Activated CD8-positive, alpha-beta memory T cell treated with anti-CD3 and anti-CD28 coated beads, Interleukin-2, amount 50 U/mL, for 4 hours (primary cell): ENCODE data around the gene C14orf119.

Experiments used
- DNase-seq: peaks from one replicate; pipeline ENCODE4 v3.0.0-alpha.2; 2020

Gene C14orf119

GRCh38 chr14:23128969-23129758 lies 33.9 kb downstream of the C14orf119 start:
- no peak for DNase-seq

DNA sequence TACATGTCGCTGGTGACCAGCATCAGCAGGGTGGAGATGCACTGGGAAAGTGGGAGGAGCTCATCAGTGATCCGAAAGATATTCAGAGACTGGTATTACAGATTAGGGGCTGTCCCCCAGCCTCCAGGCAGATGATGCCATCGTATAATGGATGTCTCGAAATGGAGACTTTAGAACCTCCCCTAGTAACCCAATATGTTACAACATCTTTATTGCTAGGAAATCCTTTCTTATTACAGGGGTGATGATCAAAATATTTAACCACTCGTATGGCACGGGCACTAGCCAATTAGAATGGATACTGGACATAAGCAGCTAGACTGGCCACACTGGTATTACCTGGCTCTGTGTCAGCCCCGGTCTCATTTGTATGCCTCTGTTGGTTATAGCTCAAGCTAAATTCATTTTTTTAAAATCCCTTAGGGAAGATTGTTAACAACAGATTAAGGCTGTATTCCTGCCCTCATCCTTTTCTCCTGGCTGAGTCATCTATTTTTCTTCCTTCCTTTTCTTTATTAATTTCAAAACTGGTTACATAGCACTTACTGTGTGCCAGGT lies 34.5 kb downstream of the C14orf119 start:
- no peak for DNase-seq

DNA sequence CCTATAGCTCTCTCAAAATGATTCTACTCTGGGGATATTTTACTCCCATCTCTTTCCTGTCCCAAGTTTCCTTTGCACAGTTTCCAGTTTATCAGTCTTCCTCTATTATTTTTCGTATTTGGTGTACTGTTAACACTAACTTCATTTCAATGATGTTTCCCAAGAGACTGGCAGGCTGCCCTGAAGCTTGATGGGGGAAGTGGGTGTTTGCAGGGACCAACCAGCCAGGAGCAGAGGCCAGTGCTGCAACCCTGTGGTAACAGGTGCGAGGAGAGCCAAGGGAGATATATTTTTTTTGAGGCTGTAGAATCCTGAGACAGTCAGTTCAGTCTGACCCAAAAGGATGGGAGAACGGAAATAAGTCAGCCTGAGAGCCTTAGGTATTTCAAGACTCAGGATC lies 35.6 kb downstream of the C14orf119 start:
- DNase-seq, result no peak

- no peak for DNase-seq
Measured at GRCh38 chr14:23131482-23131881, 36.2 kb downstream of the C14orf119 start.

DNA sequence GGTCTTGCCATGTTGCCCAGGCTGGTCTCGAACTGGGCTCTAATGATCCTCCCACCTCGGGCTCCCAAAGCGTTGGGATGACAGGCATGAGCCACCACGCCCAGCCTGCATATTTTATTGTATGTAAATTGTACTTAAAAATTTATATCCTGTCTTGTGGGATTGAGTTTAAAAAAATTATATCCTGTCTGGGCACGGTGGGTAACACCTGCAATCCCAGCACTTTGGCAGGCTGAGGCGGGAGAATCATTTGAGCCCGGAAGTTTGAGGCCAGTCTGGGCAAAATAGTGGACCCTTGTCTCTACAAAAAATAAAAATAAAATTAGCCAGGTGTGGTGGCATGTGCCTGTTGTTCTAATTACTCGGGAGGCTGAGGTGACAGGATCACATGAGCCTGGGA lies 37.7 kb downstream of the C14orf119 start:
- no peak for DNase-seq

GRCh38 chr14:23136566-23137133 lies 41.3 kb downstream of the C14orf119 start:
- no peak for DNase-seq

- no peak for DNase-seq
Measured at GRCh38 chr14:23137192-23137812, 42.0 kb downstream of the C14orf119 start.

GRCh38 chr14:23137813-23138535 lies 42.7 kb downstream of the C14orf119 start:
- DNase-seq, result no peak

GRCh38 chr14:23139874-23140273 lies 44.6 kb downstream of the C14orf119 start:
- DNase-seq, result no peak

DNA sequence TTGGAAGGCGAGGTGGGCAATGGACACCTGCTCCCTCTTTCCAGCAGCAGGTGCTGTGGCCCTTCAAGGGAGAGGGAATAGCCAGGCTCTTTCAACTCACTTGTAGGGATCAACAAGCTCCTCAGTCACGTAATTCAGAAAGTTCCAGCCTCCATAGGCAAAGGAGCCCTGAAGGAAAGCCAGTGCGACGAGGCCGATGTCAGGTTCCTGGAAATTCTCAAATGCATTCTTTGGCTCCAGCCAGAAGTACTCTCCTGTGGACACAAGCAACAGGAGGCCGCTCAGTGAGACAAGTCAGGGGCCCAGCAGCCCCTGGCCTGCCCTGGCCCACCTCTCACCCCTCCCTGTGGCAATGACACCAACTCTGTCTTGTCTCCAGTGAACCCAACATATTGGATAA lies 45.1 kb downstream of the C14orf119 start:
- no peak for DNase-seq

DNA sequence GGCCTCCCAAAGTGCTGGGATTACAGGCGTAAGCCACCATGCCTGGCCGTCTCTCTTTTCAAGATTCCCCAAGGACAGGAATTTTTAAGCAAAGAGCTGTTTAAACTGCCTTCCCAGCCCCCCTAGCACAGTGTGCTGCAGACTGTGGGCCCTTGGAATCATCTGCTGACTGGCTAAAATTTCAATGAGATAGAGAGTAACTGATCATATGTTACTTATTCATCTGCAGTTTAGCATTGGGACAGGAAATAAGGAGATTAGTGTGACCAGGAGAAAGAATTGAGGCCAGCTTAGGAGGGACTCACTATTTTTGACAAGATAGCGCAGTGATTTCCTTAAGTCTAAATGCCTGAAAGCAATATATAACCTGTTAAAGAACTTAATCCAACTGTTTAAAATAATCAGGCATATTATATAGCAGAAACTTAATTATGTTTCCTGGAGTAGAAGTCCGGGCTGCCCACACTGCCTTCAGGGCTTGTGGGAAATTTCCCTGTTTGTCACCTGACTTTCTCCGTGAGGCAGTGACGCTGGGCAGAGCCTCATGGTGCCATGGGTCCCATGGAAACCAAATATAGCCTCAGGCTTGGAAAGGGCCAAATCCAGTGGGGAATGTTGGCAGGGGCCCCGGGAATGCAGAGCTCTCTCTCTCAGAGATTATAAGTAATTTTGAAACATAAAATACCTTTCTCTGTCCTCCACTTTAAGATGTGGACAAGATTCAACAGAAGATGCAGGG lies 46.6 kb downstream of the C14orf119 start:
- DNase-seq, result no peak

DNA sequence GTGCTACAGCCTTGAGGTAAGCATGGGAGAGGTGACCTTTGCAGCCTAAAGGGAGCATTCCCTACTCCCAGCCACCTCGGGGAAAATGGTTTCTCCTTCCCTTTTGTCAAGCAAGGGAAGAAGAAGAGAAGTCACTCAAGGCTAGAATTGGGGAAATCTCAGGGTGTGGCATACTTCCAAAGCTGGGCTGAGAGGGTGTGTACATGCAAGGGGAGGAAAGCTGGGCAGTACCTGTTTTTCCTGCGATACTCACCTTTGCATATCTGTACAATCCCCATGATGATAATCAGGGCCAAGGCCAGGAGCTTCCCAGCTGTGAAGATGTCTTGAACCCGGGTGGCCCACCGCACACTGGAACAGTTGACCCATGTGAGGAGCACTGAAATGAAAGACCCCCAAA lies 47.5 kb downstream of the C14orf119 start:
- no peak for DNase-seq

DNA sequence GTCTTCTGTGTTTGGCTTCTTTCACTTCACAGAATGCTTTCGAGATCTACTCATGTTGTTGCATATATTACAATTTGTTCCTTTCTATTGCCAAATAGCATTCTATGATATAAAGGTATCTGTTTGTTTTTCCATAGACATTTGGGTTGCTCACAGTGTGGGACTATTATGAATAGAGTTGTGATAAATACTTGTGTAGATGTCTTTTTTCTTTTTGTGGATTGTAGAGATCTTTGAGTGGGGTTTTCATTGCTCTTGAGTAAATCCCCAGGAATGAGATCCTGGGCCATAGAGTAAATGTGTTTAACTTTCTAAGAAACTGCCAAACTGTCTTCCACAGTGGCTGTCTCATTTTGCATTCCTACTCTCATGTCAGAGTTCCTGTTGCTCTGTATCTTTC lies 48.6 kb downstream of the C14orf119 start:
- no peak for DNase-seq

- no peak for DNase-seq
Measured at GRCh38 chr14:23145794-23146350, 50.6 kb downstream of the C14orf119 start.

DNA sequence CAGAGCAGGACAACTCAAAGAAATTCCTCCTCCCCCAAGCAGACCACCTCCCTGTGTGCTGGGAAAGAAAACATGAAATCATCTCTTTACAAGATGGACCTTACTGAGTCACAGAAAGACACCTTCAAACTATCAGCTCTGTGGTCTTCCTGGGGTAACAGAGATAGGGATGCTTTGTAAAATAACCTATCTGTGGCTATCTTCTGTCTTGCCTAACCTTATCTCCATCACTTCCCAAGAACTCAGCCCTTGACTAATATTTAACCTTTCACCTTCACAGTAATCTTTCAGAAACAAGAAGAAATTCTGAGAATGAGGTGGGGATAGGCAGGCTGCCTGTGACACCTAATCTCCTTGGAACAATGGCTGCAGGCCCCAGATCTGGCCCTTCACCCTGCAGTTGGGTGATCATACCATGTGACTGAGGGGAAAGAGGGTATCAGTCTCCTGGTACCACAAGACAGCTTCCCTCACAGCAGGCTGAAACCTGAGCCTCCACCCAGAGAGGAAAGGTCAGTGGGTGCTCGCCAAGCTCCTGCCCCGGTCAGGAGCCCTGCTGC lies 51.1 kb downstream of the C14orf119 start:
- DNase-seq, result no peak

- no peak for DNase-seq
Measured at GRCh38 chr14:23146980-23147379, 51.7 kb downstream of the C14orf119 start.

GRCh38 chr14:23147676-23148075 lies 52.4 kb downstream of the C14orf119 start:
- DNase-seq, result no peak

DNA sequence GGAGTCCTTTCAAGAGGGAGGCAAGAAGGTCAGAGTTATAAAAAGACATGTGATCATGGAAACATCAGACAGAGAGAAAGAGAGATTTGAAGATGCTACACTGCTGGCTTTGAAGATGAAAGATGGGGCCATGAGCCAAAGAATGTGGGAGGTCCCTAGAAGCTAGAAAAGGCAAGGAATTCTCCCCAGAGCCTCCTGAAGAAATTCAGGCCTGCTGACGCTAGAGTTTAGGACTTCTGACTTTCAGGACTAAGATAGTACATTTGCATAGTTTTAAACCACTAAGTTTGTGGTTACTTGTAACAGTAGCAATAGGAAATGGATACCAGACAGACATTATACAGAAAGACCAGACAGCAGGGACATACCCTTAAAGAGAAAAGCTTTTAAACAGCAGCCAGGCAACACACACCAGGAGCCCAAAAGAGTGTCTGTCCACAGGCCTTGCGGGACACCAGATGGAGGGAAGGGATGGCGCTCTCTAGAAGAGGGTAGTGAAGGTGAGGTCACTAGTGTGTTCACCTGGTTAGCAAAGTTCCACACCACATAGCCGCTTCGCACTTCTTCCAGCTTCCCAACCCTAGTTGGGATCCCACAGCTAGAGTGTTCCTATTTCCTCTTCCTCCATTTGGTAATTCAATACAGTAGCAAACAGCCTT lies 53.4 kb downstream of the C14orf119 start:
- DNase-seq, result no peak

DNA sequence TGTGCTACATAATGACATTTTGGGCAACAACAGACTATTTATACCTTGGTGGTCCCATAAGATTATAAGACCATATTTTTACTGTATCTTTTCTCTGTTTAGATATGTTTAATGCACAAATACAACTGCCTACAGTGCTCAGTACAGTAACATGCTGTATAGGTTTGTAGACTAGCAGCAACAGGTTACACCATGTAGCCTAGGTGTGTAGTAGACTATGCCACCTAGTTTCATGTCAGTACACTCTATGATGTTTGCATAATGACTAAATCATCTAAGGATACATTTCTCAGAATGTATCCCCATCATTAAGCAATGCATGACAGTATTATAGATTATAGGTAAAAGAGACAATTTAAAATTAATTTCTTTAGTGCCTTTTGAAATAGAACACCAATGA lies 54.4 kb downstream of the C14orf119 start:
- DNase-seq, result no peak
